Measurements from ENCODE around the gene HS3ST3B1. TPM values are rescaled to one million over a fixed set of nuclear protein-coding genes. Genes with fewer than 3 reads are reported as not detected.

Gene HS3ST3B1
- total and polyA plus RNA-seq, 2 of the 4 experiments (the other 2 are of a cell fraction) = 3.1 to 4.3 TPM

DNA sequence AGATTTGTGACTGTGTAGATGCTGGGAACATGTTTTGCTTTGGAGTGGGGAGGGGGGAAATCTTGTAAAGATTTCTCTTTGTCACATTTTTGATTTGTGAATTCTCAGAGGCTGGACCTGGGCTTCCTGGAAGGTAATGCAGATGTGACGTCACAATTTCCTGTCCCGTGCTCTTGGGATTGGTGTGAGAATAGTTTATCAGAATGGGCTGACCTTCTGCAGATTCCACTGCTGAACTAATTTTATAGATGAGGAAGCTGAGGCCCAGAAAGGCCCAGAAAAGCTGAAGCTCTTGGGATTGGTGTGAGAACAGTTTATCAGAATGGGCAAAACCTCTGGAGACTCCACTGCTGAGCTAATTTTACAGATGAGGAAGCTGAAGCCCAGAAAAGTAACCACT lies 34.0 kb downstream of the HS3ST3B1 start:
- BruUV-seq (replicated peaks) = no TSS peak
- Histone ChIP-seq H3K56ac (ENCODE audit: extremely low read depth, insufficient read depth, low read length) (no peak overlapping the region), H2AK5ac (ENCODE audit: low read depth, low read length) (no peak overlapping the region), H4K8ac (ENCODE audit: low read depth in 2 of 2, low read length in 2 of 2) (no peak overlapping the region), H3K27me3 (ENCODE audit: control insufficient read depth, insufficient read depth, low read length) (no peaks in the 10 kb centered on the region), H3K9ac (ENCODE audit: low read depth, low read length) (no peak overlapping the region), H3K9me3 (ENCODE audit: control insufficient read depth, insufficient read depth, low read length) (no peaks in the 10 kb centered on the region), H2BK20ac (ENCODE audit: low read depth, low read length) (no peak overlapping the region), H2AK9ac (replicated peaks; ENCODE audit: low read depth, low read length, poor library complexity) (no peak overlapping the region), H3K27ac (ENCODE audit: insufficient read depth, low read length) (no peak overlapping the region), H3K4ac (ENCODE audit: low read depth, low read length) (no peak overlapping the region), H3K4me3 (ENCODE audit: insufficient read depth, low read depth, low read length) (no peak overlapping the region), H4K91ac (ENCODE audit: insufficient read depth, low read depth, low read length) (no peak overlapping the region), H3K14ac (replicated peaks; ENCODE audit: low read depth, low read length) (no peak overlapping the region), H4K5ac (ENCODE audit: low read depth, low read length) (no peak overlapping the region), H3K36me3 (ENCODE audit: control insufficient read depth, insufficient read depth, low read length) (peaks cover 4% of the 10 kb centered on the region), H2BK5ac (ENCODE audit: low read depth, low read length, poor library complexity, severe bottlenecking) (no peak overlapping the region), H3K23ac (ENCODE audit: low read depth, low read length) (no peak overlapping the region), H3K79me1 (ENCODE audit: low read depth in 1 of 2, low read length in 2 of 2) (peaks cover 35 to 81% of the 10 kb centered on the region in 2 experiments), H4K20me1 (ENCODE audit: insufficient read depth, low read length) (peaks cover 39% of the 10 kb centered on the region; the same call in 1 of the 2 replicates), H3K4me2 (ENCODE audit: low read depth, low read length) (no peak overlapping the region), H3K9me1 (ENCODE audit: insufficient read depth, low read length) (peaks cover 10% of the 10 kb centered on the region), H3K18ac (ENCODE audit: low read depth, low read length) (no peak overlapping the region), H2BK15ac (ENCODE audit: low read depth, low read length) (no peak overlapping the region), H3K4me1 (ENCODE audit: control insufficient read depth, insufficient read depth, low read length) (peaks cover 6% of the 10 kb centered on the region; the same call in 1 of the 2 replicates), H2AFZ (replicated peaks; ENCODE audit: low read length, poor library complexity) (no peak overlapping the region), H2BK120ac (ENCODE audit: low read depth, low read length) (no peak overlapping the region)
- no CpG with 5 or more reads among the region's 2 CpGs for WGBS, 2 experiments (ENCODE audit: extremely low coverage in 2 of 2, insufficient read length in 1 of 2)
- TF ChIP-seq CHD1 (IDR thresholded peaks at IDR 0.05; ENCODE audit: low read depth, low read length) = no peak
- TF ChIP-seq NFE2L2 (IDR thresholded peaks at IDR 0.05; ENCODE audit: low read depth, low read length) = no peak
- no peak for TF ChIP-seq SMC3 (IDR thresholded peaks at IDR 0.05; ENCODE audit: low read depth, low read length)
- TF ChIP-seq RFX5 (IDR thresholded peaks at IDR 0.05; ENCODE audit: low read depth, low read length) = no peak
- TF ChIP-seq MXI1 (IDR thresholded peaks at IDR 0.05; ENCODE audit: borderline replicate concordance, low read depth, low read length) = no peak
- TF ChIP-seq MAZ (IDR thresholded peaks at IDR 0.05; ENCODE audit: borderline replicate concordance, low read depth, low read length) = no peak
- no peak for TF ChIP-seq CEBPB (IDR thresholded peaks at IDR 0.05; ENCODE audit: low read depth, low read length)
- no peak for TF ChIP-seq FOS (IDR thresholded peaks at IDR 0.05; ENCODE audit: low read depth, low read length)
- TF ChIP-seq POLR2A (IDR thresholded peaks at IDR 0.05; ENCODE audit: low read depth, low read length) = no peak
- no peak for TF ChIP-seq USF2 (IDR thresholded peaks at IDR 0.05; ENCODE audit: low read depth, low read length)
- TF ChIP-seq BHLHE40 (IDR thresholded peaks at IDR 0.05; ENCODE audit: low read depth, low read length) = no peak
- no peak for TF ChIP-seq RAD21 (IDR thresholded peaks at IDR 0.05; ENCODE audit: low read length)
- no peak for TF ChIP-seq MAFK (IDR thresholded peaks at IDR 0.05; ENCODE audit: low read depth, low read length)
- TF ChIP-seq, protein P1, sequence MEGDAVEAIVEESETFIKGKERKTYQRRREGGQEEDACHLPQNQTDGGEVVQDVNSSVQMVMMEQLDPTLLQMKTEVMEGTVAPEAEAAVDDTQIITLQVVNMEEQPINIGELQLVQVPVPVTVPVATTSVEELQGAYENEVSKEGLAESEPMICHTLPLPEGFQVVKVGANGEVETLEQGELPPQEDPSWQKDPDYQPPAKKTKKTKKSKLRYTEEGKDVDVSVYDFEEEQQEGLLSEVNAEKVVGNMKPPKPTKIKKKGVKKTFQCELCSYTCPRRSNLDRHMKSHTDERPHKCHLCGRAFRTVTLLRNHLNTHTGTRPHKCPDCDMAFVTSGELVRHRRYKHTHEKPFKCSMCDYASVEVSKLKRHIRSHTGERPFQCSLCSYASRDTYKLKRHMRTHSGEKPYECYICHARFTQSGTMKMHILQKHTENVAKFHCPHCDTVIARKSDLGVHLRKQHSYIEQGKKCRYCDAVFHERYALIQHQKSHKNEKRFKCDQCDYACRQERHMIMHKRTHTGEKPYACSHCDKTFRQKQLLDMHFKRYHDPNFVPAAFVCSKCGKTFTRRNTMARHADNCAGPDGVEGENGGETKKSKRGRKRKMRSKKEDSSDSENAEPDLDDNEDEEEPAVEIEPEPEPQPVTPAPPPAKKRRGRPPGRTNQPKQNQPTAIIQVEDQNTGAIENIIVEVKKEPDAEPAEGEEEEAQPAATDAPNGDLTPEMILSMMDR (conservative IDR thresholded peaks at IDR 0.05; ENCODE audit: low read depth, low read length) = no peak
- TF ChIP-seq, protein P2, sequence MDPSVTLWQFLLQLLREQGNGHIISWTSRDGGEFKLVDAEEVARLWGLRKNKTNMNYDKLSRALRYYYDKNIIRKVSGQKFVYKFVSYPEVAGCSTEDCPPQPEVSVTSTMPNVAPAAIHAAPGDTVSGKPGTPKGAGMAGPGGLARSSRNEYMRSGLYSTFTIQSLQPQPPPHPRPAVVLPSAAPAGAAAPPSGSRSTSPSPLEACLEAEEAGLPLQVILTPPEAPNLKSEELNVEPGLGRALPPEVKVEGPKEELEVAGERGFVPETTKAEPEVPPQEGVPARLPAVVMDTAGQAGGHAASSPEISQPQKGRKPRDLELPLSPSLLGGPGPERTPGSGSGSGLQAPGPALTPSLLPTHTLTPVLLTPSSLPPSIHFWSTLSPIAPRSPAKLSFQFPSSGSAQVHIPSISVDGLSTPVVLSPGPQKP (IDR thresholded peaks at IDR 0.05; ENCODE audit: borderline replicate concordance, low read depth, low read length) = no peak
- no peak for TF ChIP-seq RCOR1 (IDR thresholded peaks at IDR 0.05; ENCODE audit: insufficient replicate concordance, low read length)
- ChIA-PET POLR2A (ENCODE audit: unreplicated experiment) (no interaction called here), CTCF (interaction anchor here (1.1 kb wide), 1 partner anchor 18 kb away, joined by 3 read pairs; no protein-coding TSS in a partner anchor)
- dilution Hi-C loops (cut with HindIII; ENCODE audit: low sequenced_read_pairs, unreplicated experiment) (no loop called here), in situ Hi-C loops (cut with MboI; ENCODE audit: low sequenced_read_pairs) (no loop called here), intact Hi-C loops (cut with micrococcal nuclease) (no loop called here)
- ATAC-seq (ENCODE audit: low read depth) (no peak), DNase-seq (no peak)
